ENCODE measurements around the gene HOXC13.

HOXC13 gene

GRCh38 chr12:53961025-53961761, 22.6 kb downstream of the HOXC13 start:
- no peak overlapping the region for H3K27ac Mint-ChIP-seq
- no peaks in the 10 kb centered on the region for H3K36me3 Mint-ChIP-seq (ENCODE audit: low read depth)
- H3K4me3 Mint-ChIP-seq = peak overlapping the region in 1 of 3 experiments; percentile 47
- peaks cover 100% of the 10 kb centered on the region for H3K27me3 Mint-ChIP-seq (ENCODE audit: low read depth)
- TF ChIP-seq, protein P1, sequence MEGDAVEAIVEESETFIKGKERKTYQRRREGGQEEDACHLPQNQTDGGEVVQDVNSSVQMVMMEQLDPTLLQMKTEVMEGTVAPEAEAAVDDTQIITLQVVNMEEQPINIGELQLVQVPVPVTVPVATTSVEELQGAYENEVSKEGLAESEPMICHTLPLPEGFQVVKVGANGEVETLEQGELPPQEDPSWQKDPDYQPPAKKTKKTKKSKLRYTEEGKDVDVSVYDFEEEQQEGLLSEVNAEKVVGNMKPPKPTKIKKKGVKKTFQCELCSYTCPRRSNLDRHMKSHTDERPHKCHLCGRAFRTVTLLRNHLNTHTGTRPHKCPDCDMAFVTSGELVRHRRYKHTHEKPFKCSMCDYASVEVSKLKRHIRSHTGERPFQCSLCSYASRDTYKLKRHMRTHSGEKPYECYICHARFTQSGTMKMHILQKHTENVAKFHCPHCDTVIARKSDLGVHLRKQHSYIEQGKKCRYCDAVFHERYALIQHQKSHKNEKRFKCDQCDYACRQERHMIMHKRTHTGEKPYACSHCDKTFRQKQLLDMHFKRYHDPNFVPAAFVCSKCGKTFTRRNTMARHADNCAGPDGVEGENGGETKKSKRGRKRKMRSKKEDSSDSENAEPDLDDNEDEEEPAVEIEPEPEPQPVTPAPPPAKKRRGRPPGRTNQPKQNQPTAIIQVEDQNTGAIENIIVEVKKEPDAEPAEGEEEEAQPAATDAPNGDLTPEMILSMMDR (IDR thresholded peaks at IDR 0.05; ENCODE audit: unreplicated experiment in 3 of 3) = no peak
- no peaks in the 10 kb centered on the region for H3K9me3 Mint-ChIP-seq
- H3K4me1 Mint-ChIP-seq = peaks cover 5% of the 10 kb centered on the region

GRCh38 chr12:53963005-53963404, 24.4 kb downstream of the HOXC13 start:
- peaks cover 19% of the 10 kb centered on the region for H3K4me1 Mint-ChIP-seq
- H3K9me3 Mint-ChIP-seq = no peaks in the 10 kb centered on the region
- H3K27me3 Mint-ChIP-seq (ENCODE audit: low read depth) = peaks cover 100% of the 10 kb centered on the region
- H3K27ac Mint-ChIP-seq = no peak overlapping the region
- H3K36me3 Mint-ChIP-seq (ENCODE audit: low read depth) = no peaks in the 10 kb centered on the region
- H3K4me3 Mint-ChIP-seq = no peak overlapping the region
- TF ChIP-seq, protein P1 (IDR thresholded peaks at IDR 0.05; ENCODE audit: unreplicated experiment in 3 of 3) = no peak

DNA sequence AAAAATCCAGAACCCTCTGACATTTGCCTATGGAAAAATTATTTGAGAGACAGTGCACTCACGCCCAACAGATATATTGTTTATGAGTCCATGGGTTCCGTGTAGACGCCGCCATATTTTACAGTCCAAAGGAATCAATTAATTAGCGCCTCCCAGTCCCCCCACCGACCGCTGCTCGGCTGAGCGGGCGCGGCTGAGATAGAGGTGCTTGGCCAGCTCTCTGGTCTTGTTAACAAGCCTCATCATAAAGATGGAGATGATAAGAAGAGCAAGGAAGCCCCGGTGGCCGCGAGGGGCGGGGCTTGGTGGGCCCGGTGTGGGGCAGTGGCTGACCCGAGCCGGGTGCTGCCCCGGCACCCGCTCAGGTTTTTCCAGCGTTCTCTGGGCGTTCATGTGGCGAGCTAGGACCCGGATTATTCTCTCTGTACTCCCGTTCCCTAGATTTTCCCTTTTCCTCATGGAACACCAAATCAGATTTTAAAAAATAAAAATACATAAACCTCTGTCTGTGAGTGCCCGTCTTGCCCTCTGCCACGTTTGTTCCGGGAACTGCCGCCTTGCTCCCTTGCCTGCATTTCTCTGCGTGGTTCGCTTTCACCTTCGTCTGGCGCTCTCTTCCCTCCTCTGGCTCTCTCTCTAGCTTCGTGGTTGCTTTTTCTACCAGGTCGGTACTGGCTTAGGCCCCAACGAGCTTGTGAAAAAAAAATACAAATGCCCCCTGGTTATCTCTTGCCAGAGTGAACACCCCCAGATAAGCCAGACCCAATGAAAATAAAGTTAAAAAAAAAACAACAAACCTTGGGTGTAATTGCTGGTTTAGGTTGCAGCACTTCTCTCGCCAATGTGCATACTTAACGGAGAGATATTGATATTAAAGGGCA, 25.0 kb downstream of the HOXC13 start:
- H3K36me3 Mint-ChIP-seq (ENCODE audit: low read depth) = no peaks in the 10 kb centered on the region
- H3K27ac Mint-ChIP-seq = no peak overlapping the region
- H3K27me3 Mint-ChIP-seq (ENCODE audit: low read depth) = peaks cover 100% of the 10 kb centered on the region
- peaks cover 25% of the 10 kb centered on the region for H3K4me1 Mint-ChIP-seq
- H3K9me3 Mint-ChIP-seq = no peaks in the 10 kb centered on the region
- TF ChIP-seq, protein P1 (IDR thresholded peaks at IDR 0.05; ENCODE audit: unreplicated experiment in 3 of 3) = no peak
- peak overlapping the region in 2 of 3 experiments; percentile 22 to 34 for H3K4me3 Mint-ChIP-seq

DNA sequence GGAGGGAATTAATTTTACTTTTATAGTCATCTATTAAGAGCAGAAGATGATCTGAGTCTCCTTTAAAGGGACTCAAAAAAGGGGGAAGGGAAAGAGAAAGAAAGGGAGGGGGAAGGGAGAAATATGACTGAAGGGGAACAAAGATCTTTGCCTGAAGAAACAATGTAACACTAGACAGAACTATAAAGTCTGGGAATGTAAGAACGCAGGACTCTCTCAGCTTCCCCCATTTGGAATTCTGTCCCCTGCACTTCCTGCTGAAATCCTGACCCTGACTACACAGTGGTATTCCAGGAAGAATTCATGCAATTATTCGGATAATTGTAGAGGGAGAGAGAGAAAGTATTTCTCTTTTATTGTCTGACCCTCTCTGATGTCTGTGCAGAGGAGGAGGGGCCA, 25.7 kb downstream of the HOXC13 start:
- peak overlapping the region in 2 of 3 experiments; percentile 36 to 73 for H3K27ac Mint-ChIP-seq
- peaks cover 100% of the 10 kb centered on the region for H3K27me3 Mint-ChIP-seq (ENCODE audit: low read depth)
- H3K4me3 Mint-ChIP-seq = peak overlapping the region in 2 of 3 experiments; percentile 15 to 57
- H3K9me3 Mint-ChIP-seq = no peaks in the 10 kb centered on the region
- peaks cover 25% of the 10 kb centered on the region for H3K4me1 Mint-ChIP-seq
- H3K36me3 Mint-ChIP-seq (ENCODE audit: low read depth) = no peaks in the 10 kb centered on the region
- TF ChIP-seq, protein P1 (IDR thresholded peaks at IDR 0.05; ENCODE audit: unreplicated experiment in 3 of 3) = no peak

DNA sequence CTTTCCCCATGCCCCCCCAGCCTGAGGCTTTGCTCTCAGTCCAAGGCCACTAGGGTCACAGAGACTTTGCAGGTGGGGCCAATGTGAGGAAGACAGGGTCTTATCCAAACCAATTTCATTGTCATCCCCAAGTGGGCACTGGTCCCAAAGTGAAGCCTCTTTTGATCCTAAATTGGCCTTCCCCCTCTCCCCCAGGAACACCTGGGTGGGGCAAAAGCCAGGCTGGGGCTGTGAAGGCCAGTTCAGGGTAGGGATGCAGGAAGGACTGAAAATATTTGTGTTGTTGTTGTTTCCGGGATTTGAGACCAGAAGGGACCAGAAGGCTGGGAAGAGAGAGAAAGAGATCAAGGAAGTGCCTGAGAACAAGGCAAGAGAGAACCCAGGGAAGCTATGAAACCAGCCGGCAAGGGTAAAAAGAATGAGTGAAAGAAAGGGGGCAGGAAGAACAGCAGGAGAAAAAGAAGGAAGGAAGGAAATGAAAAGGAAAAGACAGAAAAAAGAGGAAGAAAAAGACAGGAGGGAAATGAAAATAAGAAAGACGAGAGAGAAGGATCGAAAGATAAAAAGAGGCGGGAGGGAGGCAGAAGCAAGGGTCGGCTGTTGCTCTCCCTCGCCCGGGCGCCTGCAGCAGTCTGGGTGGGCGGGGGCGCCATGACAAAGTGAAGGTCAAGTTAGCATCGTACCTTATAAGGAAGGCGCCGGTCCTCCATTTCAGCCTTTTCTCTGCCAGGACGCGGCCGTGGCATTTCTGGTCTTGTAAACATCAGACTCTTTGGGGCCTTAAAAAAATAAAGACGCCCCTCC, 26.9 kb downstream of the HOXC13 start:
- TF ChIP-seq, protein P1 (IDR thresholded peaks at IDR 0.05; ENCODE audit: unreplicated experiment in 3 of 3) = no peak
- Mint-ChIP-seq H3K9me3 (no peaks in the 10 kb centered on the region), H3K4me1 (peaks cover 25% of the 10 kb centered on the region), H3K27me3 (ENCODE audit: low read depth) (peaks cover 100% of the 10 kb centered on the region), H3K27ac (peak overlapping the region in 1 of 3 experiments; percentile 68), H3K4me3 (peak overlapping the region; percentile 14 to 77 (median 73)), H3K36me3 (ENCODE audit: low read depth) (no peaks in the 10 kb centered on the region)

Data from nephron (organoid).